A204.1 (cell line): ENCODE measurements around the gene SH3GL2.

ENCODE experiments used
- FAIRE-seq: peaks from 2 replicates; lab custom pipeline; 2012; peaks lifted over from hg19 to GRCh38; lab: Jason Lieb, UNC

Gene SH3GL2

GRCh38 chr9:17578911-17579793 is at the start of gene SH3GL2:
Gene SH3GL2, plus strand, starts transcription at chr9:17579066.
- no peak for FAIRE-seq

GRCh38 chr9:17531642-17532254 is 47.1 kb upstream of the SH3GL2 start:
- FAIRE-seq: peak; percentile 76

- FAIRE-seq: no peak
Measured at GRCh38 chr9:17532461-17532860, 46.4 kb upstream of the SH3GL2 start.

- no peak for FAIRE-seq
Measured at GRCh38 chr9:17535176-17535575, 43.7 kb upstream of the SH3GL2 start.

- no peak for FAIRE-seq
Measured at GRCh38 chr9:17536027-17536426, 42.8 kb upstream of the SH3GL2 start.

- FAIRE-seq: no peak
Measured at GRCh38 chr9:17551023-17551422, 27.8 kb upstream of the SH3GL2 start.

- no peak for FAIRE-seq
Measured at GRCh38 chr9:17555362-17556054, 23.4 kb upstream of the SH3GL2 start.

GRCh38 chr9:17556255-17556654 is 22.6 kb upstream of the SH3GL2 start:
- FAIRE-seq: no peak

GRCh38 chr9:17556935-17557334 is 21.9 kb upstream of the SH3GL2 start:
- no peak for FAIRE-seq

- FAIRE-seq: no peak
Measured at GRCh38 chr9:17571825-17572224, 7.0 kb upstream of the SH3GL2 start.

- FAIRE-seq: no peak
Measured at GRCh38 chr9:17574342-17574741, 4.5 kb upstream of the SH3GL2 start.

- no peak for FAIRE-seq
Measured at GRCh38 chr9:17578577-17578910, 322 bp upstream of the SH3GL2 start.

- no peak for FAIRE-seq
Measured at GRCh38 chr9:17580119-17580518, 1.3 kb downstream of the SH3GL2 start.

- no peak for FAIRE-seq
Measured at GRCh38 chr9:17587113-17587512, 8.2 kb downstream of the SH3GL2 start.

- FAIRE-seq: no peak
Measured at GRCh38 chr9:17588395-17588794, 9.5 kb downstream of the SH3GL2 start.

- FAIRE-seq: no peak
Measured at GRCh38 chr9:17588941-17589340, 10.1 kb downstream of the SH3GL2 start.

GRCh38 chr9:17589771-17590170 is 10.9 kb downstream of the SH3GL2 start:
- FAIRE-seq: no peak

- FAIRE-seq: no peak
Measured at GRCh38 chr9:17594961-17595360, 16.1 kb downstream of the SH3GL2 start.

- FAIRE-seq: no peak
Measured at GRCh38 chr9:17597977-17598376, 19.1 kb downstream of the SH3GL2 start.

- no peak for FAIRE-seq
Measured at GRCh38 chr9:17600962-17601593, 22.2 kb downstream of the SH3GL2 start.

GRCh38 chr9:17604556-17604955 is 25.7 kb downstream of the SH3GL2 start:
- no peak for FAIRE-seq

- FAIRE-seq: no peak
Measured at GRCh38 chr9:17609312-17610005, 30.6 kb downstream of the SH3GL2 start.
